Panc1 (cell line): ENCODE measurements around the gene GRAMD1B.

Experiments
- CTCF ChIP-seq: fragments of 450-650 bp; IDR thresholded peaks from 2 replicates; pipeline ENCODE4 v1.5.1; 2017; ENCODE audit warnings: mild to moderate bottlenecking
- REST ChIP-seq, 2 experiments: IDR thresholded peaks; 2 replicates each; pipeline ENCODE4 v1.6.1; 2011 to 2012; ENCODE audit warnings: low read depth in 2 of 2, control low read depth in 1 of 2, low read length in 1 of 2, mild to moderate bottlenecking in 1 of 2, moderate library complexity in 1 of 2; ENCODE audit not compliant: insufficient read depth in 1 of 2

GRCh38 chr11:123671534-123671933, 241.5 kb downstream of the GRAMD1B start:
- TF ChIP-seq CTCF, result no peak
- TF ChIP-seq REST (IDR thresholded peaks at IDR 0.05; ENCODE audit: insufficient read depth in 1 of 2, low read depth in 2 of 2, low read length in 1 of 2), result no peak
